Measurements from ENCODE around the gene LGALS3.
"Not testable (repeated sequence)": the region's sequence is repeated elsewhere in the genome, so short reads cannot be mapped to it uniquely, and the experiment has no call there.

The LGALS3 gene

GRCh38 chr14:55129086-55129427, at the start of gene LGALS3:
TSS of gene LGALS3 (plus strand) at chr14:55129252. CDS start at chr14:55137374, 8,122 bp downstream.
- DNase-seq: peak; percentile 34

GRCh38 chr14:55079961-55080360, 49.1 kb upstream of the LGALS3 start:
- DNase-seq: not testable (repeated sequence)

DNA sequence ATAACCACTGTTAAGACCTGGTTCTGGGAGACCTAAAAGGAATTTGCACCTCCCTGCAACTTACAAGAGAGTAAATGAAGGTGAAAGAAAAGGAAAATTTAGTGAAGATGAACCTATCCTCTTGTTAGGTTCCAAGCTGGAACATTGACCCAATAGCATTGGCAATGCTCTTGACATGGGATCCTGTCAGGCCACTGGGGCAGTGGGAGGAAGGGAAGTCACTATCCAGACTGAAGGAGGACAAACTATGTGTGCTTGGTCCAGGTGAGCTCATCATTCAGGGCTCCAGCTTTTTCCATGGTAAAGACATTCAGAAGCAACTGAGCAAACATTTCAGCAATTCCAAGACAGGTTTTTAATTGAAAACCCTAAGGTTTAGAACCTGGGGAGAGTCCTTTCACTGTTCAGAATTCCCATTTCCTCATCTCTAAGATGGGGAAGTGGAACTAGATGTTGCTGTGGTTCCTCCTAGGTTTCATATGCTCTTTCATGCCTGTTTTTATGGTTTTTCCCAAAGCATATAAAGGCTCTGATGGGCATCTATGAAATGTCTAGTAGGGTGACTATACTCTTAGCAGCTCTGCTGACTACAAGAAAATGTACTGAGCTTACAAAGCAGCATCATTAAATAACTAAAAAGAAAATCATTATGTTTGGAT, 44.5 kb upstream of the LGALS3 start:
- no peak for DNase-seq

DNA sequence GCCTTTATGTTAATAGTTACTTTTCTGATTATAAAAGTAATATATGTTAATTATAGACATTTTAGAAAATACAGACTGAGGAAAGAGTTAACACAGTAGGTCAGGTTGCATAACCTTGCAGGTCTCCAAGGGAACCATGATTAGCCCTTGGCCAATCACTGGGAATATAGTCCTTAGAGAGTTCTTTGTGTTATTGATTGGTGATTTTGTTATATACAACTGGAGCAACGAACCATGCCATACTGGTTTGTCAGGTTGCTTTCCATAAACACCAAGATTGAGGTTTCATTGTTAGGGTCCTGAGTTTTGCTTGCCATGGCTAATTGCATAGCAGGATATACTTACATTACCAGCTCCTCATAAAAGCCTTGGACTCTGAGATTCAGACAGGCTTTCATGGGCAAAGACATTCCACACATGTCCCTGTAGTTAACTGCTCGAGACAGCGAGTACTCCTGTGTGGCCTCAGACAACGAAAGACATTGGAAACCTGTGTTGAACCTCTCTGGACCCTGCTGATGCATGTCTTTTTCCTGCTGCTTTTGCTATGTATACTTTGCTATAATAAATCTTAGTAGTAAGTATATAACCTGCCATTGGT, 43.9 kb upstream of the LGALS3 start:
- DNase-seq: no peak

- no peak for DNase-seq
Measured at GRCh38 chr14:55086938-55087337, 42.1 kb upstream of the LGALS3 start.

DNA sequence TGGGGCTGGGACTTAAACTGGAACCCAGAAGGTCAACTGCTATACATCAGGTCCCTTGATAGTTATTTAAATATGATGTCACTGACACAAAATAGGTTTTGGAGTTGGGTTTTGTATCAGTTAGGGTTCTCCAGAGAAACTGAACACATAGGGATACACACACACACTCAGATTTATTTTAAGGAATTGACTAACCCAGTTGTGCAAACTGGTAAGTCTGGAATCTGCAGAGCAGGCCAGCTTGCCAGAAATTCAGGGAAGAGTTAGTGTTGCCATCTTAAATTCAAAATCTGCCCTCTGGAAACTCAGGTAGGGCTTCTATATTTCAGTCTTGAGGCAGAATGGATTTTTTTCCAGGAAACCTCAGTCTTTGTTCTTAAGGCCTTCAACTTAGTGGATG, 40.7 kb upstream of the LGALS3 start:
- no peak for DNase-seq

GRCh38 chr14:55092341-55092740, 36.7 kb upstream of the LGALS3 start:
- no peak for DNase-seq

DNA sequence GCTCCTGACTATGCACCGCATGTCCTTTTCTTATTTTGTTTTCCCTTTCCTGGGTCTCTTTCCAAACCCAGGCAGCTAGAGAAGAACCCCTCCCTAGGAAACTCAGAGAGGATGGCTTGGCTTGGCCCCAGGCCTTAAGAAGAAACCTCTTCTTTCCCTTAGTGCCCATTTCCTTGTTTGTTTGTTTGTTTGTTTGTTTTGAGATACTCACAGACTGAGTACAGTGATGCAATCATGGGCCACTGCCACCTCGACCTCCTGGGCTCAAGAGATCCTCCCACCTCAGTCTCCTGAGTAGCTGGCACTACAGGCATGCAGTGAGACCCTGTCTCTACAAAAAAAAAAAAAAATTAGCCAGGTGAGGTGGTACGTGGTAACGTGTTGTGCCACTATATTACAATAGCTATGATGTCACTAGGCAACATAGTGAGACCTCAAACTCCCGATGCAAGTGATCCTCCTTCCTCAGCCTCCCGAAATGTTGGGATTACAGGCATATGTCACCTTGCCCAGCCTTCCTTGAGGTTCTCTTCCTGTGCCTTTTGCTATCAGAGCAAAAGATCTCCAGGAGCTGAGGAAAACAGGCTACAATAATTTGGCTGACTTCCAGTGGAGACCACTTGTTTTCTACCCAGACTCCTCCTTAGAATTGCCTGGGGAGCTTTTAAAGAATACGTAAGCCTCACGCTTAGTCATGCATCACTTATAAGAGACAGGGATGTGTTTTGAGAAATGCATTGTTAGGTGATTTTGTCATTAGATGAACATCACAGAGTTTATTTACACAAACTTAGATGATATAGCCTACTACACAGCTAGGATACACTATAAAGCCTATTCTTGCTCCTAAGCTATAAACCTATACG, 34.5 kb upstream of the LGALS3 start:
- no peak for DNase-seq

- peak; percentile 30 for DNase-seq
Measured at GRCh38 chr14:55097881-55098560, 31.0 kb upstream of the LGALS3 start.

DNA sequence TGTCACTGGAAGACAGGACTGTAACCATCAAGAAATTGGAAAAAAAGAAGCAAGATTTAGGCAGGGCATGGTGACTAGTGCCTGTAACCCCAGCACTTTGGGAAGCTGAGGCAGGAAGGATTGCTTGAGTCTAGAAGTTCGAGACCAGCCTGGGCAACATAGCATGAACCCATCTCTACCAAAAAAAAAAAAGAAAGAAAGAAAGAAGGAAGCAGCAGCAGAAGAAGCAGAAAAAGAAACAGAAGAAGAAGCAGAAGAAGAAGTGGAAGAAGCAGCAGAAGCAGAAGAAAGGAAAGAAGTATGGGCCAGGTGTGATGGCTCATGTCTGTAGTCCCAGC, 30.5 kb upstream of the LGALS3 start:
- no peak for DNase-seq

DNA sequence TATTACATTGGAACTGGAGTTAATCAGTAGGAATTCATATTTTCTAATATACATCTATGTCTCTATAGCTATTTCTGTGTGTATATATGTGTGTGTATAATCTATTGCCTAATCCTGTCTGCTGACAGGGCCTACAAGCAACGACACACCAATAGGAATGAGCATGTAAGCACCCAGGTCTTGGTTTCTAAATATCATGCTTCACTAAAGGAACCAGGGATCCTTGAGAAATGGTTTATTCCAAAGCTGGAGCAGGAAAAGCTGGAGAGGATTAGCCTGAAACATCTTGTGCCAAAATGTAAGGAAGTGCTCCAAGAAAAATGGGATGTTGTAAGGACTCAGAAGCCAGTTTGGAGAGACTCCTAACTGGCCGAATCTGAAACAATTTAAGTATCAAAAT, 29.3 kb upstream of the LGALS3 start:
- no peak for DNase-seq

GRCh38 chr14:55101698-55102097, 27.4 kb upstream of the LGALS3 start:
- DNase-seq: no peak

- peak; percentile 33 for DNase-seq
Measured at GRCh38 chr14:55102141-55102621, 26.9 kb upstream of the LGALS3 start.

- DNase-seq: peak; percentile 69
Measured at GRCh38 chr14:55103005-55103640, 25.9 kb upstream of the LGALS3 start.

DNA sequence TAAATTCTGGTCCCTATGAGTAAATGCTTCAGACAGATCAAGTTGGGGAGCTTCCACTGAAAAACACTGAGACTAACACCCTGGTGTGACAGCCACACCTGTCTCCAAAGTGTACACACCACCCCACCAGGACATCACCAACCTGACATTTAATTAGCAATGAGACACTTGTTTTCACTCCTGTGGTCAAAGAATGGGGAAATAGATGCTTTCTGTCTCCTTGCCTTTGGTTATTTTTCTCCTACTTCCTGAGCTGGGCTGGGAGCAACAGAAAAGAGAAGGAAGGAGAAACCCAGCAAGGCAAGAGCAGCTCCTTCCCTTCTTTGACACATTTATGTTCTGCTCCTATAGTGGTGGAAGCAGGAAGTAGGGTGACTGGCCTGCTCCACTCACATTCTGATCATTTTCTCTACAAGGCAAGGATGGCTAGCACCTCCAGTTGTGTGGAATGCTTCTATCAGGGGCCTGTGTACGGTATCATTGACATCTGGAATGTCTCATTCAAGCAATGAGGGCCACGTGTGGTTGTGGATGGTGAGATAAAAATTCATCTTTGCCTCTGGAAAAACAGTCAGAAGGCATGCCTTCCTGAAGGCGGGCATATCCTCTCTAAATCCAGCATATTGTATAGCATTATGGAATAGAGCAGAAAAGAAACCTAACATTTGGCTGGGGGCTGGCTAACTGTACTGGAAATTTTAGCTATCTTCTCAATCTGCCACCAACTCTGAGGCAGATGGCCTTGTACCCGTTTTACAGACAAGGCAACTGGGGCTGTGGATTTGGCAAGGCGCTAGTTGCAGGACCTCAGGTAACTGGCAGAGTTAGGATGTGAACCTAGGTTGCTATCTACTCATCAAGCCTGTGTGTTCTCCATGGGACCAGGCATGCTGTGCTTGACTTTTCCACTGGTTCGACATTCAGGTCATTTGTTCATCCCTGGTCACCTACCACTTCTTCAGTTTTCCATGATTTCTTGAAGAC, 24.8 kb upstream of the LGALS3 start:
- DNase-seq: no peak

- no peak for DNase-seq
Measured at GRCh38 chr14:55105991-55106390, 23.1 kb upstream of the LGALS3 start.

GRCh38 chr14:55107766-55108554, 21.1 kb upstream of the LGALS3 start:
- DNase-seq: peak; percentile 53

DNA sequence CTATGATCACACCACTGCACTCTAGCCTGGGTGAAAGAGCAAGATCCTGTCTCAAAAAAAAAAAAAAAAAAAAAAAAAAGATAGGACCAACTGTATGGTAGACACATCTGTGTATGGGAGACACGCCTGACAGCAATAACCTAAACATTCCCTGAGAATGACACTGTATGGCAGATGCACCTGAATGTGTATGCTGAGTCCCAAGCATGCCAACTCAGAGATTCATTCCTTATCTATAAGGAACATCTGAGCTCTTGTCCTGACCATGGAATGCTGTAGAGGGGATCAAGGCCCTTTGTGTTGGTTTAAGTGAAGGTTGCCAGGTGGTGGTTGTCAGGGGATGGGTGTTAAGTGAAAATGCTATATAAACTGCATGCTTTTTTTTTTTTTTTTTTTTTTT, 19.2 kb upstream of the LGALS3 start:
- DNase-seq: no peak

- no peak for DNase-seq
Measured at GRCh38 chr14:55111122-55111708, 17.8 kb upstream of the LGALS3 start.

DNA sequence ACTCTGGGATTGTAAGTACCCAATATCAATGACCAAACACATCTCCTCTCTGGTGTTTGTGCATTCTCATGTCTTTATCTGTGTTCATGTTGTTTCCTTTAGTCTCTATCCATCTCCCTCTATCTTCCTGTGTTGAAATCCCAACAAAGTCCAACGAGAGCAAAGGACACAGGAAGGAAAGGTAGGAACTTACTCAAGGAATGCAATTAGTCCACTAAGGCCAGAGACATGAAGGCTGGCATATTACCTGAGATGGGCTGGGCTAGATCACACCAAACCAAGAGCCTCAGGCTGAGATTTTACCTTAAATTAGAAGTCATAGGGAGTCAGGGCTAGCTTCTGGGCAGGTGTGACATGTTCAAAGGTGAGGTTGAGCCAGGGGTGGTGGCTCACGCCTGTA, 14.3 kb upstream of the LGALS3 start:
- no peak for DNase-seq
